DND-41 (cell line): ENCODE results near the gene GDI1.
A peak's percentile ranks its signal among the peaks of the same experiment; 100 is the strongest.

Experiments used
- ATAC-seq: fragments of 200-7000 bp; cut with Tn5 transposase; 3 replicates; pipeline ENCODE4 v1.9.1; 2021; ENCODE audit warnings: low read depth; ENCODE audit not compliant: insufficient read depth
- DNase-seq: peaks from one replicate; pipeline ENCODE4 v3.0.0-alpha.2; 2020
- H2AFZ ChIP-seq: 2 replicates; pipeline ENCODE4 v1.6.0; 2012; ENCODE audit warnings: low read depth, low read length
- H3K27ac ChIP-seq: 2 replicates; pipeline ENCODE4 v1.5.1; 2012; ENCODE audit warnings: low read length, inconsistent platforms
- H3K27me3 ChIP-seq: fragments of 200-600 bp; sonication (generic); 2 replicates; pipeline ENCODE4 v1.6.0; 2012; ENCODE audit warnings: low read length, mild to moderate bottlenecking, inconsistent platforms; ENCODE audit not compliant: insufficient read depth, poor library complexity
- H3K36me3 ChIP-seq: 2 replicates; pipeline ENCODE4 v1.5.1; 2012; ENCODE audit warnings: low read length, inconsistent platforms; ENCODE audit not compliant: insufficient read depth
- H3K4me1 ChIP-seq: 2 replicates; pipeline ENCODE4 v1.5.1; 2012; ENCODE audit warnings: mild to moderate bottlenecking, low read length; ENCODE audit not compliant: insufficient read depth
- H3K4me2 ChIP-seq: 2 replicates; pipeline ENCODE4 v1.6.0; 2012; ENCODE audit warnings: mild to moderate bottlenecking, moderate library complexity, low read length, inconsistent platforms; ENCODE audit not compliant: insufficient read depth
- H3K4me3 ChIP-seq, 2 experiments: fragments of 200-600 bp in 1 of 2; shearing (Covaris generic) in 1 of 2; 2 replicates each; pipeline ENCODE4 v1.5.1; 2012 to 2016; ENCODE audit warnings: inconsistent platforms in 2 of 2, low read length in 2 of 2, mild to moderate bottlenecking in 2 of 2, low read depth in 1 of 2, moderate library complexity in 1 of 2
- H3K79me2 ChIP-seq: 2 replicates; pipeline ENCODE4 v1.6.0; 2012; ENCODE audit warnings: low read length, inconsistent platforms; ENCODE audit not compliant: insufficient read depth
- H3K9ac ChIP-seq: 2 replicates; pipeline ENCODE4 v1.6.0; 2012; ENCODE audit warnings: low read depth, mild to moderate bottlenecking, inconsistent platforms, low read length, moderate library complexity
- H3K9me3 ChIP-seq: 2 replicates; pipeline ENCODE4 v1.5.1; 2012; ENCODE audit warnings: low read length, moderate library complexity, mild to moderate bottlenecking, inconsistent platforms; ENCODE audit not compliant: insufficient read depth, severe bottlenecking
- H4K20me1 ChIP-seq: 2 replicates; pipeline ENCODE4 v1.6.0; 2012; ENCODE audit warnings: low read length; ENCODE audit not compliant: insufficient read depth
- CTCF ChIP-seq: IDR thresholded peaks from 2 replicates; pipeline ENCODE4 v1.5.1; 2012; ENCODE audit warnings: borderline replicate concordance, low read length, moderate library complexity, mild to moderate bottlenecking; ENCODE audit not compliant: poor library complexity, severe bottlenecking; ENCODE audit errors: extremely low read depth
- EZH2 ChIP-seq: IDR thresholded peaks from 3 replicates; pipeline ENCODE4 v1.6.1; 2012; ENCODE audit warnings: borderline replicate concordance, low read depth, mild to moderate bottlenecking, moderate library complexity, low read length, inconsistent platforms; ENCODE audit not compliant: severe bottlenecking

Gene GDI1

GRCh38 chrX:154482786-154483185 is 45.8 kb downstream of the GDI1 start:
- peaks cover 26% of the 10 kb centered on the region for H3K79me2 ChIP-seq
- no peak overlapping the region for H3K4me3 ChIP-seq
- no peak overlapping the region for H3K9ac ChIP-seq
- no peak for ATAC-seq
- no peak overlapping the region for H3K4me2 ChIP-seq
- peaks cover 45% of the 10 kb centered on the region for H3K4me1 ChIP-seq
- H3K27ac ChIP-seq, result no peak overlapping the region
- TF ChIP-seq EZH2 (no peak), CTCF (no peak)
- H4K20me1 ChIP-seq, result peaks cover 17% of the 10 kb centered on the region
- peaks cover 21% of the 10 kb centered on the region for H3K36me3 ChIP-seq
- no peak for DNase-seq
- H3K9me3 ChIP-seq, result no peaks in the 10 kb centered on the region
- no peak overlapping the region for H2AFZ ChIP-seq
- no peaks in the 10 kb centered on the region for H3K27me3 ChIP-seq

GRCh38 chrX:154483325-154483724 is 46.4 kb downstream of the GDI1 start:
- TF ChIP-seq EZH2 (no peak), CTCF (no peak)
- Histone ChIP-seq H3K4me1 (peaks cover 41% of the 10 kb centered on the region), H4K20me1 (peaks cover 17% of the 10 kb centered on the region), H3K9me3 (no peaks in the 10 kb centered on the region), H2AFZ (no peak overlapping the region), H3K4me3 (no peak overlapping the region), H3K4me2 (no peak overlapping the region; the same call in 1 of the 2 replicates), H3K27me3 (no peaks in the 10 kb centered on the region), H3K27ac (no peak overlapping the region), H3K9ac (no peak overlapping the region), H3K79me2 (peaks cover 20% of the 10 kb centered on the region), H3K36me3 (peaks cover 21% of the 10 kb centered on the region)
- DNase-seq, result no peak
- ATAC-seq, result no peak

GRCh38 chrX:154484255-154485149 is 47.5 kb downstream of the GDI1 start:
- Histone ChIP-seq H3K27me3 (no peaks in the 10 kb centered on the region), H3K27ac (no peak overlapping the region), H3K79me2 (peaks cover 23% of the 10 kb centered on the region), H3K4me3 (peak overlapping the region in 1 of 2 experiments; percentile 24; a peak in 1 of 4 replicates), H3K4me1 (peaks cover 48% of the 10 kb centered on the region), H3K9ac (peak overlapping the region; percentile 73; the same call in 1 of the 2 replicates), H3K36me3 (peaks cover 21% of the 10 kb centered on the region), H3K4me2 (peak overlapping the region; percentile 89), H4K20me1 (peaks cover 17% of the 10 kb centered on the region), H2AFZ (no peak overlapping the region), H3K9me3 (no peaks in the 10 kb centered on the region)
- no peak for DNase-seq
- no peak for TF ChIP-seq CTCF
- no peak for TF ChIP-seq EZH2
- ATAC-seq, result no peak
